Tibial artery (tissue), 4 donors: ENCODE data around the gene MS4A10.

ENCODE experiments used
- DNase-seq, 2 donors: peaks; one replicate each; pipeline ENCODE4 v3.0.0-alpha.2; 2019
- H3K27ac ChIP-seq, 2 donors: fragments of 200-600 bp; sonication (generic) in 1 of 2; 1 replicate in 1 of 2; 2 replicates in 1 of 2; pipeline ENCODE4 v1.5.1; 2018 to 2019; ENCODE audit warnings: mild to moderate bottlenecking in 1 of 2
- H3K27me3 ChIP-seq, 2 donors: fragments of 200-600 bp; sonication (generic) in 1 of 2; one replicate each; pipeline versions ENCODE4 v1.5.1 to v1.6.0; 2016 to 2019
- H3K36me3 ChIP-seq, 3 donors: fragments of 200-600 bp; sonication (generic) in 2 of 3; one replicate each; pipeline ENCODE4 v1.5.1; 2016 to 2019; ENCODE audit warnings: mild to moderate bottlenecking in 2 of 3
- H3K4me1 ChIP-seq, 4 donors: fragments of 200-600 bp; sonication (generic) in 2 of 4; 1 replicate in 3 of 4; 2 replicates in 1 of 4; pipeline ENCODE4 v1.5.1; 2016 to 2019
- H3K4me3 ChIP-seq, 2 donors: fragments of 200-600 bp; sonication (generic) in 1 of 2; 1 replicate in 1 of 2; 2 replicates in 1 of 2; pipeline ENCODE4 v1.5.1; 2018 to 2019; ENCODE audit warnings: mild to moderate bottlenecking in 2 of 2
- H3K9me3 ChIP-seq, 3 donors: fragments of 200-600 bp; sonication (generic) in 1 of 3; one replicate each; pipeline ENCODE4 v1.5.1; 2016 to 2019
- CTCF ChIP-seq, 2 experiments: fragments of 200-600 bp in 1 of 2; fragments of 450-650 bp in 1 of 2; IDR thresholded peaks; one replicate each; pipeline ENCODE4 v1.5.1; 2017 to 2019; ENCODE audit warnings: antibody characterized with exemption in 2 of 2, mild to moderate bottlenecking in 1 of 2, moderate library complexity in 1 of 2
- intact Hi-C: fragments of 100-400 bp; cut with DNase I; formaldehyde crosslinking; loops from one replicate; pipeline ENCODE4 v1.15.0; 2023; ENCODE audit warnings: low total_unique reads

MS4A10 gene

GRCh38 chr11:60795291-60795690 is 10.2 kb downstream of the MS4A10 start:
- no peaks in the 10 kb centered on the region for H3K9me3 ChIP-seq
- intact Hi-C loops = no loop called here
- H3K27ac ChIP-seq = no peak overlapping the region
- H3K27me3 ChIP-seq = peaks cover 0 to 9% of the 10 kb centered on the region in 2 donors
- no peak for DNase-seq
- H3K4me3 ChIP-seq = no peak overlapping the region
- no peak for TF ChIP-seq CTCF (IDR thresholded peaks at IDR 0.05)
- no peaks in the 10 kb centered on the region for H3K4me1 ChIP-seq
- no peaks in the 10 kb centered on the region for H3K36me3 ChIP-seq

- no peak for DNase-seq
- no peaks in the 10 kb centered on the region for H3K9me3 ChIP-seq
- no peaks in the 10 kb centered on the region for H3K36me3 ChIP-seq
- H3K4me1 ChIP-seq = no peaks in the 10 kb centered on the region
- peaks cover 0 to 9% of the 10 kb centered on the region in 2 donors for H3K27me3 ChIP-seq
- H3K4me3 ChIP-seq = no peak overlapping the region
- intact Hi-C loops = no loop called here
- no peak overlapping the region for H3K27ac ChIP-seq
- no peak for TF ChIP-seq CTCF (IDR thresholded peaks at IDR 0.05)
Observed at GRCh38 chr11:60797846-60798630, 12.9 kb downstream of the MS4A10 start.

- DNase-seq = no peak
- H3K36me3 ChIP-seq = no peaks in the 10 kb centered on the region
- no peak overlapping the region for H3K27ac ChIP-seq
- TF ChIP-seq CTCF (IDR thresholded peaks at IDR 0.05) = no peak
- H3K9me3 ChIP-seq = no peaks in the 10 kb centered on the region
- intact Hi-C loops = no loop called here
- peaks cover 0 to 9% of the 10 kb centered on the region in 2 donors for H3K27me3 ChIP-seq
- H3K4me3 ChIP-seq = no peak overlapping the region
- H3K4me1 ChIP-seq = no peaks in the 10 kb centered on the region
Observed at GRCh38 chr11:60798631-60799030, 13.5 kb downstream of the MS4A10 start.

- Histone ChIP-seq H3K4me1 (no peaks in the 10 kb centered on the region), H3K4me3 (no peak overlapping the region), H3K36me3 (no peaks in the 10 kb centered on the region), H3K27me3 (peaks cover 0 to 15% of the 10 kb centered on the region in 2 donors), H3K27ac (no peak overlapping the region), H3K9me3 (no peaks in the 10 kb centered on the region)
- no peak for DNase-seq
- no peak for TF ChIP-seq CTCF (IDR thresholded peaks at IDR 0.05)
- intact Hi-C loops = no loop called here
Observed at GRCh38 chr11:60801194-60801593, 16.1 kb downstream of the MS4A10 start.

GRCh38 chr11:60803273-60803936 is 18.3 kb downstream of the MS4A10 start:
- TF ChIP-seq CTCF (IDR thresholded peaks at IDR 0.05) = no peak
- Histone ChIP-seq H3K4me3 (no peak overlapping the region), H3K27me3 (peaks cover 0 to 9% of the 10 kb centered on the region in 2 donors), H3K27ac (no peak overlapping the region), H3K9me3 (no peaks in the 10 kb centered on the region), H3K4me1 (no peaks in the 10 kb centered on the region), H3K36me3 (no peaks in the 10 kb centered on the region)
- intact Hi-C loops = no loop called here
- no peak for DNase-seq
